Measurements from ENCODE around the gene WSB2.

The WSB2 gene

GRCh38 chr12:117985182-117985581 lies 75.8 kb downstream of the WSB2 start:
- peak; percentile 3 for DNase-seq

Measured in NCI-H226 (cell line).